ENCODE measurements around the gene LAPTM5.

DNA sequence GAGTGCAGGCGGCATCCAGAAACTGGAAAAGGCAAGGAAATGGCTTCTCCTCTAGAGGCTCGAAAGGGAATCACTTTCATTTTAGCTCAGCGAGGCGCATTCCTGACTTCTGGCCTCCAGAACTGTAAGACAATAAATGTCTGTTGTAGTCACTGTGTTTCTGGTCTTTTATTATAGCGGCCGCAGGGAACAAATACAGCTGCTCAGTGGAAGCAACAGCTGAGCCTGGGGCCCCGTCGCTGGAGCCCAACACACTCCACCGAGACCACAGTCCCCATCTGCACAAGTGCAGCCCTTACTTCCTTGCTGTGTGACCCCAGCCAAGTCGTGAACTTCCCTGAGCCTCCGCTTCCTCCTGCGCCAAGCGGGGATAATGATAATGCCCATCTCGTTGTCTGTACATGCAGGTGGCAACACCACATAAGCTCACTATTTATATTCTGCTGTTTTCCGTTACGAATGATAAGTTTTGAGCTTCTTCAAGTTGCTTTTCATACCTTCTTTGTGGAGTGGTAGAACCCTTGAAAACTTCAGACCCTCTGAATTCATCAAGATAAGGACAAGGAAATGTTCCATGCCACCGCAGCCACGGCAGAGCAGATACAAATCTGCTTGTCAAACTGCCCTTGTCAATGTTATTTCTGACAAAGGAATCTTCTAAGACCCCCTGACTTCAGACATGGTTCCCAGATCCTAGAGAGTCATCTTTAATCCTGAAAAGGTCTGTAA is 3.2 kb upstream of the LAPTM5 start:
- TF ChIP-seq FOXM1 (IDR thresholded peaks at IDR 0.05; ENCODE audit: borderline replicate concordance): no peak
- TF ChIP-seq BHLHE40 (IDR thresholded peaks at IDR 0.05; ENCODE audit: borderline replicate concordance): no peak

Data from HEK293T (cell line).